Lower leg skin (tissue), 3 donors: ENCODE results near the gene LCN15.

Experiments used
- CTCF ChIP-seq, 3 donors: fragments of 450-650 bp; IDR thresholded peaks; one replicate each; pipeline ENCODE4 v1.5.1; 2016; ENCODE audit warnings: antibody characterized with exemption in 3 of 3, mild to moderate bottlenecking in 3 of 3, moderate library complexity in 2 of 3
- POLR2A ChIP-seq, 2 donors: fragments of 450-650 bp; IDR thresholded peaks; one replicate each; pipeline ENCODE4 v1.6.1; 2016 to 2017; ENCODE audit warnings: antibody characterized with exemption in 2 of 2, mild to moderate bottlenecking in 1 of 2, moderate library complexity in 1 of 2

GRCh38 chr9:136743639-136744211 is 20.6 kb downstream of the LCN15 start:
- TF ChIP-seq CTCF (IDR thresholded peaks at IDR 0.05) (no peak), POLR2A (IDR thresholded peaks at IDR 0.05) (no peak)
